Upper lobe of right lung (tissue), 1 donor: ENCODE results near the gene POLR1D. TPM values are rescaled to one million over a fixed set of nuclear protein-coding genes. Genes with fewer than 3 reads are reported as not detected.

Source experiments
- ATAC-seq: fragments of 200-7000 bp; cut with Tn5 transposase; one replicate; pipeline ENCODE4 v1.9.1; 2020; ENCODE audit warnings: mild to moderate bottlenecking, moderate library complexity
- DNase-seq: peaks from one replicate; pipeline ENCODE4 v3.0.0-alpha.2; 2020
- H3K27ac ChIP-seq: fragments of 200-600 bp; one replicate; pipeline ENCODE4 v1.8.0; 2022
- H3K27me3 ChIP-seq: fragments of 200-600 bp; one replicate; pipeline ENCODE4 v1.8.0; 2022; ENCODE audit warnings: mild to moderate bottlenecking
- H3K36me3 ChIP-seq: fragments of 200-600 bp; one replicate; pipeline ENCODE4 v1.8.0; 2022
- H3K4me1 ChIP-seq: fragments of 200-600 bp; one replicate; pipeline ENCODE4 v1.8.0; 2022
- H3K4me3 ChIP-seq: fragments of 200-600 bp; one replicate; pipeline ENCODE4 v1.8.0; 2022; ENCODE audit warnings: mild to moderate bottlenecking
- H3K9me3 ChIP-seq: fragments of 200-600 bp; one replicate; pipeline ENCODE4 v1.8.0; 2022
- intact Hi-C: fragments of 100-400 bp; cut with DNase I; formaldehyde crosslinking; loops from one replicate; pipeline ENCODE4 v1.11.0; 2022
- total RNA-seq: library from RNA; stranded (reverse); fragmentation: NEBNext Ultra II Directional; extraction: Animal tissue kit (Norgen Biotek cat#: 25700); gene quantifications from one replicate; pipeline ENCODE4 v1.2.1, GENCODE V29; 2021
- TF ChIP-seq, protein P1 (sequence below): fragments of 200-600 bp; IDR thresholded peaks from one replicate; pipeline ENCODE4 v1.8.0; 2022; ENCODE audit warnings: antibody characterized with exemption
- donor health status: DM: no; HTN: yes; CAD: no; lungs with severe emphysema.

The POLR1D gene
- total RNA-seq, 1 donor from 2014 or later, result 114 TPM

DNA sequence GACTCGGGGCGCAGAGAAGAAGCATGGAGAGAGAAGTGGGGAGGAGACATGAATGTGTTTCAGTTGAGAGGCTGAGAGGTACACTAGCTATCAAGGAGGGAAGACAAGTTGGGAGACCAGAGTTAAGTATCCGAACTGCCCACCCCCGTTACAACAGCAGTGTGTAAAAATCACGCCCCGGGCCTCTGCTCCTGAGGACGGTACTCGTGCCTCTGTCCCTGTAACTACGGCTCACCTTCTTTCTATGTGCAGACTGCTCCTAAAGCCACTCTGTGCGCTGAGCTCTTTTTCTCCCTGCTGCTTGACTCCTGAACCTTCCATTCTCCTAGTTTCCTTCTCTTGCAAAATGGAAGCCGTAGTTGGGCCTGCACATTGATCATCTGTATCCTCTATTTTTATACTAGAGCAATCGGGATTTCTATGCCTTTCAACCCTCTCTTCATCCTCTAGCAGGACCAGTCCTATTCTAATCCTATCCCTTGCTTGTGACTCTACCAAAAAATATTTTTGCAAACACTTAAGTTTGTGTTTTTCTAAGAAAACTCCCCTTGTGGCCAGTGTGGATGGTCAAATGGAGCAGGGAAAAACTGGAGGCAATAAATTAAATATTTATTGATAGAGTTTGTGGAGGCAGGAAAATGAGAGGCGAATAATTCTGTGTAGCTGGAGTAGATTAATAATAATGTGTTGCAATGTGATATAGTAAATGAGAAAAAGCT is 569 bp downstream of the POLR1D start:
- intact Hi-C loops, result no loop called here
- TF ChIP-seq, protein P1, sequence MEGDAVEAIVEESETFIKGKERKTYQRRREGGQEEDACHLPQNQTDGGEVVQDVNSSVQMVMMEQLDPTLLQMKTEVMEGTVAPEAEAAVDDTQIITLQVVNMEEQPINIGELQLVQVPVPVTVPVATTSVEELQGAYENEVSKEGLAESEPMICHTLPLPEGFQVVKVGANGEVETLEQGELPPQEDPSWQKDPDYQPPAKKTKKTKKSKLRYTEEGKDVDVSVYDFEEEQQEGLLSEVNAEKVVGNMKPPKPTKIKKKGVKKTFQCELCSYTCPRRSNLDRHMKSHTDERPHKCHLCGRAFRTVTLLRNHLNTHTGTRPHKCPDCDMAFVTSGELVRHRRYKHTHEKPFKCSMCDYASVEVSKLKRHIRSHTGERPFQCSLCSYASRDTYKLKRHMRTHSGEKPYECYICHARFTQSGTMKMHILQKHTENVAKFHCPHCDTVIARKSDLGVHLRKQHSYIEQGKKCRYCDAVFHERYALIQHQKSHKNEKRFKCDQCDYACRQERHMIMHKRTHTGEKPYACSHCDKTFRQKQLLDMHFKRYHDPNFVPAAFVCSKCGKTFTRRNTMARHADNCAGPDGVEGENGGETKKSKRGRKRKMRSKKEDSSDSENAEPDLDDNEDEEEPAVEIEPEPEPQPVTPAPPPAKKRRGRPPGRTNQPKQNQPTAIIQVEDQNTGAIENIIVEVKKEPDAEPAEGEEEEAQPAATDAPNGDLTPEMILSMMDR, result peak; percentile 18
- peaks cover 30% of the 10 kb centered on the region for H3K4me1 ChIP-seq

GRCh38 chr13:27622881-27623280 is 1.2 kb downstream of the POLR1D start:
- H3K27me3 ChIP-seq, result no peaks in the 10 kb centered on the region
- no peaks in the 10 kb centered on the region for H3K9me3 ChIP-seq
- ATAC-seq (no peak), DNase-seq (no peak)
- H3K36me3 ChIP-seq, result no peaks in the 10 kb centered on the region
- H3K4me1 ChIP-seq, result peaks cover 30% of the 10 kb centered on the region
- TF ChIP-seq, protein P1, result no peak
- H3K4me3 ChIP-seq, result peak overlapping the region; percentile 92
- no peak overlapping the region for H3K27ac ChIP-seq
- intact Hi-C loops, result no loop called here

More for the DNA sequence above, 569 bp downstream of the POLR1D start:
- no peak for ATAC-seq
- no peak for DNase-seq
- no peaks in the 10 kb centered on the region for H3K27me3 ChIP-seq
- H3K4me3 ChIP-seq, result peak overlapping the region; percentile 92
- no peaks in the 10 kb centered on the region for H3K36me3 ChIP-seq
- H3K9me3 ChIP-seq, result no peaks in the 10 kb centered on the region
- H3K27ac ChIP-seq, result peak overlapping the region; percentile 94

DNA sequence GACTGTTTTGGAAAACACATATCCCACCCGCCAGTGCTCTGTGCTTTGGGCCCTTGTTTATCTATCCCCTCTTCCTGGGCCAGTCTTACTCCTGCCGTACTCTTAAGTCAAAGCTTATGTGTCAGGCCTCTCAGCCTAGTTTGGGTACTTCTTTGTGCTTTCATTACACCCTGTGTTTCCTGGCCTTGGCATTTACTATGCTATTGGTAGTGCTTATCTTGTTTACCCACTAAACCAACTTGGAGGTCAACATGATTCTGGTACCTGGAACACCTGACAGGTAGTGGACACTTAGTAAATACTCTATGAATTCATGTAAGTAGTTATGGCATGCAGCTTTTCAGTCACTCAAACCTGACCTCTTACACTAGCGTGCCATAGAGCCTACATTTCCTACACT is 2.4 kb downstream of the POLR1D start:
- H3K27ac ChIP-seq, result no peak overlapping the region
- peak; percentile 25 for ATAC-seq
- H3K27me3 ChIP-seq, result no peaks in the 10 kb centered on the region
- TF ChIP-seq, protein P1, result no peak
- intact Hi-C loops, result no loop called here
- no peaks in the 10 kb centered on the region for H3K36me3 ChIP-seq
- H3K4me3 ChIP-seq, result peak overlapping the region; percentile 12
- DNase-seq, result no peak
- peaks cover 29% of the 10 kb centered on the region for H3K4me1 ChIP-seq
- H3K9me3 ChIP-seq, result no peaks in the 10 kb centered on the region

DNA sequence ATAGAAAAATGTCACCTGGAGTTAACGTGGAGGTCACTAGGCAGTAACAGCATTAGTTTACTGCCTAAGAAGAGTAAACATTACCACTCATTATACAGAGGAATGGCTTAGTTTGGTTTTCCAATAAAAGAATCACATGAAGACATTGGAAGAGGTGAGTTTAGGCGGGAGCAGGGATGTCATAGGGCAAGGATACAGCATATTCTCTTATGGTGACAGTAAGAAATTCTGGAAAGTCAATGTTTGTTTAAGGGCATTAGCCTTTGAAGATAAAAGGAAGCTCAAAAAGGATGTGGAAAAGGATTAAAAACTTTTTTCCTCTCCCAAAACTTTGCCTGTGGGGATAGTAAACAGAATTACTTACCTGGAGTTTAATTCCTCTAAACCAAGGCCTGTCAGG is 4.1 kb downstream of the POLR1D start:
- H3K4me1 ChIP-seq, result peaks cover 24% of the 10 kb centered on the region
- H3K27me3 ChIP-seq, result no peaks in the 10 kb centered on the region
- TF ChIP-seq, protein P1, result no peak
- ATAC-seq (no peak), DNase-seq (no peak)
- no peak overlapping the region for H3K27ac ChIP-seq
- H3K36me3 ChIP-seq, result no peaks in the 10 kb centered on the region
- H3K4me3 ChIP-seq, result no peak overlapping the region
- H3K9me3 ChIP-seq, result no peaks in the 10 kb centered on the region
- intact Hi-C loops, result no loop called here

DNA sequence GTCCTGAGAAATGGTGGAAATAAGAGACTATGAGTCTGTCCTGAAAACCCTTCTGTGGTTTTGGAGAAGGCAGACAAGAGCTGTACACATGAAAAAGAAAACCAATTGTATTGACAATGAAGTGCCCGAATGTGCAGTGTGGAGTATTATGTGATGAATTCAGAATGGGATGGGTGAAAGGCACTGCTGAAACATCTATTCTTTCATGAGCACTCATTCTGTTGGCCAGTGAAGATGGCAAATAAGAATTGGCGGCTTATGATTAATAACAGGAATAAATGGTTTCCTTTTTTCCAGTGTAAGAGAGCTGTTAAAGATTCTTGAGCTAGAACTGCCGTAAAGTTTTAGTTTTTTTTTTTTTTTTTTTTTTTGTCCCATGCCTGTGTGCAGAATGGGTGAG is 5.7 kb downstream of the POLR1D start:
- DNase-seq (no peak), ATAC-seq (no peak)
- no peaks in the 10 kb centered on the region for H3K9me3 ChIP-seq
- H3K4me1 ChIP-seq, result peaks cover 24% of the 10 kb centered on the region
- intact Hi-C loops, result no loop called here
- H3K36me3 ChIP-seq, result no peaks in the 10 kb centered on the region
- H3K27ac ChIP-seq, result no peak overlapping the region
- H3K4me3 ChIP-seq, result no peak overlapping the region
- TF ChIP-seq, protein P1, result no peak
- H3K27me3 ChIP-seq, result no peaks in the 10 kb centered on the region
